T-helper 17 cell (primary cell): Measurements from ENCODE around the gene GPC2. TPM values are rescaled to one million over a fixed set of nuclear protein-coding genes. Genes with fewer than 3 reads are reported as not detected.

Source experiments
- ATAC-seq: fragments of 150-1000 bp; cut with Tn5 transposase; 2 replicates; pipeline ENCODE4 v1.10.0; 2021; ENCODE audit warnings: mild to moderate bottlenecking, moderate library complexity
- DNase-seq, 3 donors: peaks; one replicate each; pipeline versions ENCODE4 v3.0.0 to v3.0.0-alpha.2; 2020 to 2021
- H3K9me3 ChIP-seq: one replicate; pipeline ENCODE4 v1.7.0; 2013; ENCODE audit warnings: low read length, mild to moderate bottlenecking; ENCODE audit not compliant: control insufficient read depth, poor library complexity, severe bottlenecking
- H3K27ac Mint-ChIP-seq: one replicate; pipeline ENCODE4 v1.8.0; 2022; ENCODE audit warnings: mild to moderate bottlenecking, moderate library complexity, mixed read lengths
- H3K27me3 Mint-ChIP-seq: one replicate; pipeline ENCODE4 v1.8.0; 2022; ENCODE audit warnings: mixed read lengths
- H3K36me3 Mint-ChIP-seq: one replicate; pipeline ENCODE4 v1.8.0; 2022; ENCODE audit warnings: low read depth, mixed read lengths
- H3K4me1 Mint-ChIP-seq: one replicate; pipeline ENCODE4 v1.8.0; 2022; ENCODE audit warnings: mild to moderate bottlenecking, mixed read lengths
- H3K4me3 Mint-ChIP-seq: one replicate; pipeline ENCODE4 v1.8.0; 2022; ENCODE audit warnings: mild to moderate bottlenecking, moderate library complexity, mixed read lengths
- total RNA-seq, 4 donors: library from RNA in 2 of 4; stranded (reverse) in 2 of 4; gene quantifications; one replicate each; pipeline ENCODE4 v1.2.3 and lab custom pipeline; 2022 to 2026

The GPC2 gene
- total RNA-seq, 2 donors from 2014 or later: 5.0 to 8.5 TPM

GRCh38 chr7:100126931-100127865 lies 50.0 kb downstream of the GPC2 start, which contains the start of gene MBLAC1:
TSS of gene MBLAC1 (plus strand) at chr7:100126967. CDS start at chr7:100127396, 429 bp downstream.
- peak; percentile 79 to 86 (median 86) for DNase-seq
- Mint-ChIP-seq H3K36me3 (no peaks in the 10 kb centered on the region), H3K4me3 (peak within 1 kb of the TSS; percentile 97), H3K27ac (peak within 1 kb of the TSS; percentile 98), H3K4me1 (peaks cover 20% of the 10 kb centered on the region), H3K27me3 (no peaks in the 10 kb centered on the region)
- H3K9me3 ChIP-seq: no peaks in the 10 kb centered on the region
- ATAC-seq: peak; percentile 82

- no peaks in the 10 kb centered on the region for H3K9me3 ChIP-seq
- peak overlapping the region; percentile 97 for H3K4me3 Mint-ChIP-seq
- H3K4me1 Mint-ChIP-seq: peaks cover 20% of the 10 kb centered on the region
- DNase-seq (no peak), ATAC-seq (peak; percentile 2)
- no peaks in the 10 kb centered on the region for H3K27me3 Mint-ChIP-seq
- peak overlapping the region; percentile 98 for H3K27ac Mint-ChIP-seq
- no peaks in the 10 kb centered on the region for H3K36me3 Mint-ChIP-seq
These were observed 50.8 kb downstream of the GPC2 start for GRCh38 chr7:100126239-100126930.

- Mint-ChIP-seq H3K27ac (peak overlapping the region; percentile 98), H3K4me1 (peaks cover 31% of the 10 kb centered on the region), H3K4me3 (no peak overlapping the region), H3K36me3 (no peaks in the 10 kb centered on the region), H3K27me3 (no peaks in the 10 kb centered on the region)
- ATAC-seq (no peak), DNase-seq (no peak)
- no peaks in the 10 kb centered on the region for H3K9me3 ChIP-seq
These were observed 52.6 kb downstream of the GPC2 start for GRCh38 chr7:100124301-100125230.

GRCh38 chr7:100122568-100122967 lies 54.6 kb downstream of the GPC2 start:
- DNase-seq: no peak
- Mint-ChIP-seq H3K4me3 (no peak overlapping the region), H3K27ac (no peak overlapping the region), H3K4me1 (peaks cover 36% of the 10 kb centered on the region), H3K27me3 (no peaks in the 10 kb centered on the region), H3K36me3 (no peaks in the 10 kb centered on the region)
- no peak for ATAC-seq
- H3K9me3 ChIP-seq: no peaks in the 10 kb centered on the region

DNA sequence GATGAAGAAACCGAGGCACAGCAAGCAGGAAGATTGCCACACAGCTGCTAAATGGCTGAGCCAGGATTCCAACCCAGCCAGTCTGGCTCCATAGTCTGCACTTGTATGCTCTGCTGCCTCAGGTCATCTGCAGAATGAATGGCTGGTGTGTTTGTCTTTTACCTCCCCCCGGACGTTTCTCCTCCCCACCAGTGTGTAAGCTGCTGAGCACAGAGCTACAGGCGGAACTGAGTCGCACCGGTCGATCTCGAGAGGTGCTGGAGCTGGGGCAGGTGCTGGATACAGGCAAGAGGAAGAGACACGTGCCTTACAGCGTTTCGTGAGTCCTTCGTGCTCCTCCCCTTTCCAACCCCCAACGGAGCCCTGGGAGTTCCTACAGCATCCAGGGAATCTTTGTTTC lies 55.1 kb downstream of the GPC2 start:
- Mint-ChIP-seq H3K4me3 (no peak overlapping the region), H3K27ac (no peak overlapping the region), H3K4me1 (peaks cover 36% of the 10 kb centered on the region), H3K27me3 (no peaks in the 10 kb centered on the region), H3K36me3 (no peaks in the 10 kb centered on the region)
- no peak for DNase-seq
- ATAC-seq: no peak
- H3K9me3 ChIP-seq: no peaks in the 10 kb centered on the region

- Mint-ChIP-seq H3K4me1 (peaks cover 38% of the 10 kb centered on the region), H3K27ac (peak overlapping the region; percentile 99), H3K36me3 (no peaks in the 10 kb centered on the region), H3K4me3 (peak overlapping the region; percentile 96), H3K27me3 (no peaks in the 10 kb centered on the region)
- H3K9me3 ChIP-seq: no peaks in the 10 kb centered on the region
- DNase-seq: no peak
- no peak for ATAC-seq
These were observed 56.5 kb downstream of the GPC2 start for GRCh38 chr7:100120733-100121036.

GRCh38 chr7:100119970-100120732 lies 57.0 kb downstream of the GPC2 start:
- H3K9me3 ChIP-seq: no peaks in the 10 kb centered on the region
- ATAC-seq (peak; percentile 71), DNase-seq (peak; percentile 46 to 61 (median 51))
- Mint-ChIP-seq H3K27ac (peak overlapping the region; percentile 99), H3K36me3 (no peaks in the 10 kb centered on the region), H3K4me3 (peak overlapping the region; percentile 96), H3K27me3 (no peaks in the 10 kb centered on the region), H3K4me1 (peaks cover 35% of the 10 kb centered on the region)

Other genes starting within 250 kb of the GPC2 start
- gene GJC3, start 247.8 kb downstream of the GPC2 start, total RNA-seq: under 1 TPM in 1 of 2 donors, not detected in 1; 0.25 TPM
- gene AZGP1, start 201.3 kb downstream of the GPC2 start, total RNA-seq: not detected
- 10 to 100 TPM; 51.1 to 58.6 TPM for gene ZKSCAN1, start 161.8 kb downstream of the GPC2 start, total RNA-seq
- gene ZSCAN21, start 127.6 kb downstream of the GPC2 start, total RNA-seq: 1 to 10 TPM; 4.2 to 5.2 TPM
- gene ZNF3, start 95.7 kb downstream of the GPC2 start, total RNA-seq: 10 to 100 TPM; 42.3 to 45.2 TPM
- gene COPS6, start 88.4 kb downstream of the GPC2 start, total RNA-seq: 10 to 100 TPM; 62.5 to 64.7 TPM
- 100 to 1,000 TPM; 111 to 119 TPM for gene MCM7, start 76.0 kb downstream of the GPC2 start, total RNA-seq
- gene AP4M1, start 75.7 kb downstream of the GPC2 start, total RNA-seq: 1 to 10 TPM; 8.6 to 9.3 TPM
- gene TAF6, start 58.0 kb downstream of the GPC2 start, total RNA-seq: 10 to 100 TPM; 40.7 to 45.3 TPM
- gene CNPY4, start 57.7 kb downstream of the GPC2 start, total RNA-seq: 10 to 100 TPM; 22.5 to 22.6 TPM
- 1 to 10 TPM; 4.0 to 4.2 TPM for gene MBLAC1, start 50.4 kb downstream of the GPC2 start, total RNA-seq
- 100 to 1,000 TPM; 124 to 135 TPM for gene LAMTOR4, start 28.5 kb downstream of the GPC2 start, total RNA-seq
- gene TRAPPC14, start 18.7 kb downstream of the GPC2 start, total RNA-seq: 10 to 100 TPM; 45.8 to 46.9 TPM
- gene GAL3ST4, start 8.8 kb downstream of the GPC2 start, total RNA-seq: 1 to 10 TPM; 5.0 to 6.5 TPM
- 1 to 10 TPM; 4.0 to 4.8 TPM for gene STAG3, start 537 bp upstream of the GPC2 start, total RNA-seq
- gene PVRIG, start 42.6 kb upstream of the GPC2 start, total RNA-seq: 10 to 100 TPM; 30.1 to 30.5 TPM
- not detected for gene SPDYE3, start 130.3 kb upstream of the GPC2 start, total RNA-seq
- 10 to 100 TPM; 71.6 to 97.2 TPM for gene PILRB, start 180.7 kb upstream of the GPC2 start, total RNA-seq
- 10 to 100 TPM in 1 of 2 donors, 1 to 10 TPM in 1; 3.1 to 14.5 TPM for gene PILRA, start 196.1 kb upstream of the GPC2 start, total RNA-seq